Lower leg skin (tissue), 4 donors: ENCODE measurements around the gene PEX11B. TPM values are rescaled to one million over a fixed set of nuclear protein-coding genes. Genes with fewer than 3 reads are reported as not detected.

Experiments
- DNase-seq, 2 donors: peaks; one replicate each; pipeline ENCODE4 v3.0.0-alpha.2; 2019; ENCODE audit warnings: low spot score in 2 of 2
- H3K4me3 ChIP-seq: fragments of 200-600 bp; sonication (generic); 2 replicates; pipeline ENCODE4 v1.5.1; 2017; ENCODE audit warnings: mild to moderate bottlenecking, low read depth; ENCODE audit not compliant: poor library complexity, severe bottlenecking
- CTCF ChIP-seq, 3 donors: fragments of 450-650 bp; IDR thresholded peaks; one replicate each; pipeline ENCODE4 v1.5.1; 2016; ENCODE audit warnings: antibody characterized with exemption in 3 of 3, mild to moderate bottlenecking in 3 of 3, moderate library complexity in 2 of 3
- POLR2A ChIP-seq, 2 donors: fragments of 450-650 bp; IDR thresholded peaks; one replicate each; pipeline ENCODE4 v1.6.1; 2016 to 2017; ENCODE audit warnings: antibody characterized with exemption in 2 of 2, mild to moderate bottlenecking in 1 of 2, moderate library complexity in 1 of 2
- WGBS, 2 donors: methylation state at CpG; one replicate each; pipeline ENCODE4 v1.1.5; 2018; 5-methylcytosine and 5-hydroxymethylcytosine counted together
- intact Hi-C: fragments of 100-400 bp; cut with DNase I; formaldehyde crosslinking; loops from one replicate; pipeline ENCODE4 v1.15.0; 2023; ENCODE audit warnings: low total_unique reads
- total RNA-seq, 4 donors: library from RNA; depleted of rRNA; stranded (reverse); fragments of >200 nt; gene quantifications; one replicate each; pipeline ENCODE4 v1.1.0, GENCODE V29; 2016

Gene PEX11B
- total RNA-seq, 4 donors from 2014 or later, result 27.0 to 47.1 (median 30.2) TPM

GRCh38 chr1:145906954-145907753 is 11.4 kb downstream of the PEX11B start:
- TF ChIP-seq POLR2A (IDR thresholded peaks at IDR 0.05), result no peak
- intact Hi-C loops, result loop anchor here (5.0 kb wide), 1 partner anchor 60 kb away; the partner anchor contains the start of gene NUDT17
- no peak for DNase-seq
- 77 to 83% methylated on average over 10 of the region's 10 CpGs for WGBS, 2 donors
- H3K4me3 ChIP-seq, result no peak overlapping the region

- TF ChIP-seq POLR2A (IDR thresholded peaks at IDR 0.05) (no peak), CTCF (IDR thresholded peaks at IDR 0.05) (no peak)
- H3K4me3 ChIP-seq, result no peak overlapping the region
- intact Hi-C loops, result no loop called here
- 89 to 90% methylated on average over 12 of the region's 12 CpGs for WGBS, 2 donors
- DNase-seq, result no peak
Measured at GRCh38 chr1:145901312-145902021, 17.1 kb downstream of the PEX11B start.

GRCh38 chr1:145898756-145899155 is 19.8 kb downstream of the PEX11B start:
- no peak overlapping the region for H3K4me3 ChIP-seq
- intact Hi-C loops, result no loop called here
- DNase-seq, result no peak
- TF ChIP-seq CTCF (IDR thresholded peaks at IDR 0.05) (no peak), POLR2A (IDR thresholded peaks at IDR 0.05) (no peak)
- 87 to 89% methylated on average over 5 of the region's 5 CpGs for WGBS, 2 donors

GRCh38 chr1:145897969-145898368 is 20.5 kb downstream of the PEX11B start:
- H3K4me3 ChIP-seq, result no peak overlapping the region
- DNase-seq, result no peak
- intact Hi-C loops, result no loop called here
- 89 to 93% methylated on average over 1 of the region's 1 CpG for WGBS, 2 donors
- no peak for TF ChIP-seq POLR2A (IDR thresholded peaks at IDR 0.05)
- TF ChIP-seq CTCF (IDR thresholded peaks at IDR 0.05), result no peak

GRCh38 chr1:145895471-145895870 is 23.0 kb downstream of the PEX11B start:
- TF ChIP-seq CTCF (IDR thresholded peaks at IDR 0.05) (no peak), POLR2A (IDR thresholded peaks at IDR 0.05) (no peak)
- WGBS, 2 donors, result 71 to 100% methylated on average over 1 of the region's 1 CpG
- H3K4me3 ChIP-seq, result no peak overlapping the region
- DNase-seq, result peak in 1 of 2 donors; percentile 72
- intact Hi-C loops, result no loop called here

GRCh38 chr1:145893306-145894055 is 25.0 kb downstream of the PEX11B start:
- no peak overlapping the region for H3K4me3 ChIP-seq
- TF ChIP-seq CTCF (IDR thresholded peaks at IDR 0.05) (no peak), POLR2A (IDR thresholded peaks at IDR 0.05) (no peak)
- intact Hi-C loops, result no loop called here
- WGBS, 2 donors, result 93 to 96% methylated on average over 7 of the region's 7 CpGs
- peak in 1 of 2 donors; percentile 81 for DNase-seq
